Stimulated activated CD8-positive, alpha-beta memory T cell treated with anti-CD3 and anti-CD28 coated beads, Interleukin-12 subunit alpha, Interleukin-12 subunit beta, amount 100 ng/mL, for 24 hours (primary cell): ENCODE measurements around the gene NLN.
"Not testable (repeated sequence)": the region's sequence is repeated elsewhere in the genome, so short reads cannot be mapped to it uniquely, and the experiment has no call there.

Experiments used
- DNase-seq: peaks from one replicate; pipeline ENCODE4 v3.0.0-alpha.2; 2020; ENCODE audit errors: extremely low read depth

NLN gene

GRCh38 chr5:65832152-65832551 lies 110.1 kb downstream of the NLN start:
- no peak for DNase-seq

GRCh38 chr5:65832603-65833228 lies 110.7 kb downstream of the NLN start:
- DNase-seq, result no peak

- DNase-seq, result no peak
These were observed 111.8 kb downstream of the NLN start for GRCh38 chr5:65833780-65834179.

- no peak for DNase-seq
These were observed 112.3 kb downstream of the NLN start for GRCh38 chr5:65834306-65834705.

GRCh38 chr5:65835191-65835590 lies 113.2 kb downstream of the NLN start:
- DNase-seq, result no peak

- DNase-seq, result no peak
These were observed 115.1 kb downstream of the NLN start for GRCh38 chr5:65837139-65837538.

- not testable (repeated sequence) for DNase-seq
These were observed 117.2 kb downstream of the NLN start for GRCh38 chr5:65839170-65839569.

- no peak for DNase-seq
These were observed 118.1 kb downstream of the NLN start for GRCh38 chr5:65840071-65840470.

- DNase-seq, result not testable (repeated sequence)
These were observed 122.8 kb downstream of the NLN start for GRCh38 chr5:65844763-65845162.

GRCh38 chr5:65846101-65846500 lies 124.1 kb downstream of the NLN start:
- DNase-seq, result no peak

GRCh38 chr5:65847019-65847418 lies 125.0 kb downstream of the NLN start:
- DNase-seq, result not testable (repeated sequence)

- not testable (repeated sequence) for DNase-seq
These were observed 127.9 kb downstream of the NLN start for GRCh38 chr5:65849918-65850317.

- DNase-seq, result no peak
These were observed 132.9 kb downstream of the NLN start for GRCh38 chr5:65854925-65855324.

GRCh38 chr5:65855766-65856315 lies 133.8 kb downstream of the NLN start:
- no peak for DNase-seq

GRCh38 chr5:65856520-65856919 lies 134.5 kb downstream of the NLN start:
- no peak for DNase-seq

- DNase-seq, result no peak
These were observed 136.3 kb downstream of the NLN start for GRCh38 chr5:65858316-65858715.

GRCh38 chr5:65861830-65862241 lies 139.8 kb downstream of the NLN start:
- no peak for DNase-seq

- no peak for DNase-seq
These were observed 140.4 kb downstream of the NLN start for GRCh38 chr5:65862384-65862783.

- no peak for DNase-seq
These were observed 141.7 kb downstream of the NLN start for GRCh38 chr5:65863747-65864146.

- no peak for DNase-seq
These were observed 145.0 kb downstream of the NLN start for GRCh38 chr5:65866837-65867521.

GRCh38 chr5:65867542-65868195 lies 145.7 kb downstream of the NLN start:
- DNase-seq, result no peak

- DNase-seq, result no peak
These were observed 146.5 kb downstream of the NLN start for GRCh38 chr5:65868509-65868908.

GRCh38 chr5:65871182-65871581 lies 149.2 kb downstream of the NLN start:
- no peak for DNase-seq
